CD4-positive, alpha-beta T cell treated with Interleukin-4 for 4 hours (primary cell): Measurements from ENCODE around the gene RNF111.
"Not testable (repeated sequence)": the region's sequence is repeated elsewhere in the genome, so short reads cannot be mapped to it uniquely, and the experiment has no call there.

Source experiments
- DNase-seq: peaks from one replicate; pipeline ENCODE4 v3.0.0-alpha.2; 2020

RNF111 gene

DNA sequence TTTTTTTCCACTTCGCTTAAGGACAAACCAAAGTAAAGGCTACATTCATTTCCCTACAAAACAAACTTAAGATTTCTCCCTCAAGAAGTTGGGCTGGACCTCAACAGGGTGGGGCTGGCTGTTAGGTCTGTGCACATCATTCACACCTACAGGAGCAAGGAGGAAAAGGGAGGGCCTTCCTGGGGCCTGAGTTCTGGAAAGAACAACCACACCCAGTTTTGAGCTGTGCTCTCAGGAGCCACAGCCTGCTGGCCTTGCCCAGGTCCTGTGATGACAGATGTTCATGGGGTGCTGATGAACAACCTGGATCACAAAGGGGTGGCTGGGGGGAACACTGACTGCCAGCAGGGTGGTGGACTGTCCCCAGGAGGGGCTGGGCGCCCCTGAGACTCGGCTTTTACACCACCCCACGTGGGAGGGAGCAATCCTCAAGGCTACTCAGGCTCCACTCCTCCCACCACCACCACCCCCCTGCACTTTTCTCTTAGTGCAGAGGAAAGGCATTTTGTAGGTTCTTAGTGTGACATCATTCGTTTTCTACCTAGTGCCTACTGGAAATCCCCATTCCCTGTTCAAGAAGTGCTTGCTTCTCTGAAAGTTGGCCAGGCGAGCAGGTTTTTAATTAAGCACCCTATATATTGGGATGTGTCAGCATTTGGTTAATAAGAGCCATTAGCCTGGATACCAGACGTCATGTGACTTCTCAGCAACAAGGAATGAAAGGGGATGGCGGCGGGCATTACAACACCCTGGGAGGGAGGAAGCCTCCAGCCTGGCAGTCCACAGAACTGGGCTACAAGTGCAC is 153.2 kb downstream of the RNF111 start:
- DNase-seq, result no peak

DNA sequence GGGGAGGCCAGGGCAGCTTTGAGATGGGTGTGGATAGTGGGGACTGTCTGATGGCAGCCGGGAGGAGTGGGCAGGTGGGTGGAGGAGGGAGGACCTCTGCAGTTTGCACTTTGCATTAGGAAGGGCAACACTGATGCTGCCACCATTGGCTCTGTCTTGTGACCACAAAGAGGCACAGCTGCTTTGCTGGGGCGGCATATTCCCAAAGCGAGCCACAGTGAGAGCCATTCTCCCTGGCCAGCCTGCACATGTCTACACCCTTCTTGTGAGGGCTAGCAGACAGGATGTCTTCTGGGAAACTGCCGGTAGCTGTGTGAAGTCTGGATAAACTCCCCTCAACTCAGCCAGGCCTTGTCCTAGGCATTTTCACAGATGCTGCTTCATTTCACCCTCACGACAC is 155.8 kb downstream of the RNF111 start:
- no peak for DNase-seq

- not testable (repeated sequence) for DNase-seq
Observed at GRCh38 chr15:59144594-59144993, 157.1 kb downstream of the RNF111 start.
